ENCODE measurements around the gene SLC7A6.

SLC7A6 gene

GRCh38 chr16:68328860-68329390 lies 64.6 kb downstream of the SLC7A6 start:
- Histone ChIP-seq H3K27ac (ENCODE audit: low read length) (no peak overlapping the region), H3K4me1 (ENCODE audit: low read length) (0 out of 2 replicates have a peak, but pooled peaks cover 4% of the 10 kb centered on the region), H3K36me3 (replicated peaks; ENCODE audit: low read depth, low read length) (peaks cover 26% of the 10 kb centered on the region), H3K27me3 (ENCODE audit: low read depth, low read length) (no peaks in the 10 kb centered on the region), H4K20me1 (ENCODE audit: insufficient read depth, low read length) (no peaks in the 10 kb centered on the region), H3K79me2 (ENCODE audit: low read length) (no peaks in the 10 kb centered on the region), H3K4me2 (ENCODE audit: low read length) (no peak overlapping the region), H3K4me3 (ENCODE audit: low read length) (no peak overlapping the region), H2AFZ (ENCODE audit: low read depth, low read length) (no peak overlapping the region), H3K9ac (ENCODE audit: low read length) (no peak overlapping the region), H3K9me3 (ENCODE audit: insufficient read depth, low read length) (no peaks in the 10 kb centered on the region)
- no peak for TF ChIP-seq EZH2phosphoT487 (IDR thresholded peaks at IDR 0.05; ENCODE audit: low read depth)
- TF ChIP-seq CTCF (IDR thresholded peaks at IDR 0.05; ENCODE audit: low read depth, low read length) = no peak

GRCh38 chr16:68331879-68332410 lies 67.6 kb downstream of the SLC7A6 start:
- TF ChIP-seq CTCF (IDR thresholded peaks at IDR 0.05; ENCODE audit: low read depth, low read length) = no peak
- TF ChIP-seq EZH2phosphoT487 (IDR thresholded peaks at IDR 0.05; ENCODE audit: low read depth) = no peak
- Histone ChIP-seq H3K9me3 (ENCODE audit: insufficient read depth, low read length) (no peaks in the 10 kb centered on the region), H3K27me3 (ENCODE audit: low read depth, low read length) (no peaks in the 10 kb centered on the region), H3K4me1 (ENCODE audit: low read length) (0 out of 2 replicates have a peak, but pooled peaks cover 4% of the 10 kb centered on the region), H3K4me2 (ENCODE audit: low read length) (no peak overlapping the region), H3K79me2 (ENCODE audit: low read length) (no peaks in the 10 kb centered on the region), H3K9ac (ENCODE audit: low read length) (no peak overlapping the region), H4K20me1 (ENCODE audit: insufficient read depth, low read length) (no peaks in the 10 kb centered on the region), H3K4me3 (ENCODE audit: low read length) (no peak overlapping the region), H3K27ac (ENCODE audit: low read length) (no peak overlapping the region), H2AFZ (ENCODE audit: low read depth, low read length) (no peak overlapping the region), H3K36me3 (replicated peaks; ENCODE audit: low read depth, low read length) (peaks cover 16% of the 10 kb centered on the region)

GRCh38 chr16:68332411-68333121 lies 68.2 kb downstream of the SLC7A6 start:
- Histone ChIP-seq H3K36me3 (replicated peaks; ENCODE audit: low read depth, low read length) (peaks cover 19% of the 10 kb centered on the region), H3K9me3 (ENCODE audit: insufficient read depth, low read length) (no peaks in the 10 kb centered on the region), H3K9ac (ENCODE audit: low read length) (no peak overlapping the region), H4K20me1 (ENCODE audit: insufficient read depth, low read length) (no peaks in the 10 kb centered on the region), H3K4me1 (ENCODE audit: low read length) (0 out of 2 replicates have a peak, but pooled peaks cover 4% of the 10 kb centered on the region), H3K79me2 (ENCODE audit: low read length) (no peaks in the 10 kb centered on the region), H3K27ac (ENCODE audit: low read length) (no peak overlapping the region), H2AFZ (ENCODE audit: low read depth, low read length) (no peak overlapping the region), H3K4me2 (ENCODE audit: low read length) (no peak overlapping the region), H3K4me3 (ENCODE audit: low read length) (no peak overlapping the region), H3K27me3 (ENCODE audit: low read depth, low read length) (no peaks in the 10 kb centered on the region)
- no peak for TF ChIP-seq EZH2phosphoT487 (IDR thresholded peaks at IDR 0.05; ENCODE audit: low read depth)
- no peak for TF ChIP-seq CTCF (IDR thresholded peaks at IDR 0.05; ENCODE audit: low read depth, low read length)

- Histone ChIP-seq H4K20me1 (ENCODE audit: insufficient read depth, low read length) (no peaks in the 10 kb centered on the region), H3K9me3 (ENCODE audit: insufficient read depth, low read length) (no peaks in the 10 kb centered on the region), H3K79me2 (ENCODE audit: low read length) (no peaks in the 10 kb centered on the region), H2AFZ (ENCODE audit: low read depth, low read length) (no peak overlapping the region), H3K9ac (ENCODE audit: low read length) (no peak overlapping the region), H3K36me3 (replicated peaks; ENCODE audit: low read depth, low read length) (peaks cover 37% of the 10 kb centered on the region), H3K27ac (ENCODE audit: low read length) (no peak overlapping the region), H3K4me2 (ENCODE audit: low read length) (no peak overlapping the region), H3K4me1 (ENCODE audit: low read length) (0 out of 2 replicates have a peak, but pooled peaks cover 4% of the 10 kb centered on the region), H3K27me3 (ENCODE audit: low read depth, low read length) (no peaks in the 10 kb centered on the region), H3K4me3 (ENCODE audit: low read length) (no peak overlapping the region)
- no peak for TF ChIP-seq CTCF (IDR thresholded peaks at IDR 0.05; ENCODE audit: low read depth, low read length)
Measured at GRCh38 chr16:68335175-68335574, 70.8 kb downstream of the SLC7A6 start.
